ENCODE measurements around the gene NCLN.

GRCh38 chr19:3248728-3249326, 63.1 kb downstream of the NCLN start:
- no peak for TF ChIP-seq POLR2AphosphoS5 (IDR thresholded peaks at IDR 0.05; ENCODE audit: borderline replicate concordance, low read depth, low read length)
- no peak for TF ChIP-seq EZH2 (IDR thresholded peaks at IDR 0.05)
